ENCODE results near the gene CMC1. TPM values are rescaled to one million over a fixed set of nuclear protein-coding genes. Genes with fewer than 3 reads are reported as not detected.

CMC1 gene
- total RNA-seq, 1 donor from 2014 or later = 17.7 TPM

- no peak for DNase-seq (ENCODE audit: low spot score)
Observed at GRCh38 chr3:28349469-28350000, 108.1 kb downstream of the CMC1 start.

Other genes with a start within 250 kb of the CMC1 start
- gene ZCWPW2, start 107.1 kb downstream of the CMC1 start, total RNA-seq = 0.51 TPM
- 109 TPM for gene AZI2, start 107.2 kb downstream of the CMC1 start, total RNA-seq